HG03571 (cell line): Measurements from ENCODE around the gene PRPF38A.

Source experiments
- ATAC-seq: cut with Tn5 transposase; IDR thresholded peaks from one replicate; pipeline ENCODE4 v1.9.1; 2021; ENCODE audit not compliant: unreplicated experiment

The PRPF38A gene

GRCh38 chr1:52454779-52455178 lies 50.4 kb downstream of the PRPF38A start:
- no peak for ATAC-seq

DNA sequence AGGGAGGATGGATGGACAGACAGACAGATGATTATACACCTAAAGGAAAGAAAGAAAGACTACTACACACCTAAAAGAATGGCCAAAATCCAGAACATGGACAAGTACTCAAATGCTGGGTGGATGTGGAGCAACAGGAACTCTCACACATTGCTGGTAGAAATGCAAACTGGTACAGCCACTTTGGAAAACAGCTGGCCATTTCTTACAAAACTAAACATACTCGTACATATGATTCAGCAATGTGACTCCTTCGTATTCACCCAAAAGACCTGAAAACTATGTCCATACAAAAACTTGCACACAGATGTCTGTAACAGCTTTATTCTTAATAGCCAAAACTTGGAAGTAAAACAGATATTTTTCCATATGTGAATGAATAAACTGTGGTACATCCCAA lies 51.3 kb downstream of the PRPF38A start:
- no peak for ATAC-seq

- ATAC-seq, result no peak
These were observed 56.3 kb downstream of the PRPF38A start for GRCh38 chr1:52460694-52461093.

- ATAC-seq, result no peak
These were observed 57.4 kb downstream of the PRPF38A start for GRCh38 chr1:52461821-52462220.

DNA sequence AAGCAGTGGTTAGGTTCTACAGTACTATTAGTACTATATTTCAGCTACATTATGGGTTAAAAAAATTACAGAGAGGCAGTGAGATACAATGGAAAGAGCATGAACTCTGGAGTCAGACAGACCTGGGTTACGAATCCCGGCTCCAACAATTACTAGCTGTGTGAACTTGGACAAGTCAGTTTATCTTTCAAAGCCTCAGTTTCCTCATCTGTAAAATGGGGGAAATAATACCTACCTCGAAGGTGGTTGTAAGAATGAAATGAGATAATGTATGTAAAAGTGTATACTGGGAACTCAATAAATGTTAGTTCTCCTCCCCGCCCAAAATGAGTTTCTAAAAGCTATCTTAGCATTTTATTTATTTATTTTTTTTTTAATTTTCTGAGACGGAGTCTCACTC lies 59.5 kb downstream of the PRPF38A start:
- ATAC-seq, result no peak

GRCh38 chr1:52469108-52469507 lies 64.7 kb downstream of the PRPF38A start:
- no peak for ATAC-seq
